ENCODE data around the gene C6orf89.
A peak's percentile ranks its signal among the peaks of the same experiment; 100 is the strongest.

The C6orf89 gene

DNA sequence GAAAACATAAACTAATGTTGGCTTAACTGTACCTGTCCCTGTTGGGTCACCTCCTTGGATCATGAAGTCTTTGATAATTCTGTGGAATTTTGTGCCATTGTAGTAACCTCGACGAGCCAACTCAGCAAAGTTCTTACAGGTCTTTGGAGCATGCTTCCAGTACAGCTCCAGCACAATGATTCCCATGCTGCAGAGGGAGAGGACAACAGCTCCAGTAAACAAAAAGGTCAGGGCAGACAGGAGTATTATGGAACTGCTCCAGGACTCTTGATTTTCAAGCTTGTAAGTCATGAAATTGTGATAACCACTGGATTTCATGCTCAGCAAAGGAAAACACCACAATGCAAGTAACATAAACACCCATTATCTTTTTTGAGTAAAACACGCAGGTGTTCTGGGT, 14.1 kb upstream of the C6orf89 start:
- H3K9ac ChIP-seq (ENCODE audit: low read depth, low read length): no peak overlapping the region
- peaks cover 58% of the 10 kb centered on the region for H3K36me3 ChIP-seq (ENCODE audit: insufficient read depth, low read length)
- H3K4me3 ChIP-seq (ENCODE audit: low read length): no peak overlapping the region
- no peak overlapping the region for H3K27ac ChIP-seq (ENCODE audit: low read depth, low read length)
- H3K27me3 ChIP-seq (ENCODE audit: insufficient read depth, low read length): no peaks in the 10 kb centered on the region
- H3K9me3 ChIP-seq (ENCODE audit: insufficient read depth, low read depth, low read length): no peaks in the 10 kb centered on the region
- H3K4me1 ChIP-seq (ENCODE audit: insufficient read depth, low read length): peaks cover 19% of the 10 kb centered on the region
- 95% methylated on average over 3 of the region's 3 CpGs for WGBS

DNA sequence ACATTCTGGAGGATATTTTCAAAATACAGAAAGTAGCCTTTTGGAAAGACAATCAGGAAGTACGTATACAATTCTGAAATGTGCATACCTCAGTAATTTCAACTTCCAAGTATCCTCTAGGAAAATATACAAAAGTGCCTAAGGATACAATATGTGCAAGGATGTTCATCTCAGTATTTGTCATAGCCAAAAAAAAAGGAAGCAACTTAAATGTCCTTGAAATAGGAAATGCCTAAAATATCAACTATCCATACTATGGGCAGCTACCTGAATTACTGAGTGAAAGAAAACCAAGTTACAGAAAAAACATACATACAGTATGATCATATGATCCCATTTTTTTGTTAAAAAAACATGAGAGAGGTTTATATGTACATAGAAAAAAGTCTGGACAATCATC, 12.6 kb upstream of the C6orf89 start:
- H3K9me3 ChIP-seq (ENCODE audit: insufficient read depth, low read depth, low read length): no peaks in the 10 kb centered on the region
- WGBS: 100% methylated on average over 1 of the region's 1 CpG
- no peak overlapping the region for H3K27ac ChIP-seq (ENCODE audit: low read depth, low read length)
- peak overlapping the region; percentile 79; the same call in 1 of the 2 replicates for H3K4me3 ChIP-seq (ENCODE audit: low read length)
- peaks cover 16% of the 10 kb centered on the region for H3K4me1 ChIP-seq (ENCODE audit: insufficient read depth, low read length)
- H3K36me3 ChIP-seq (ENCODE audit: insufficient read depth, low read length): peaks cover 49% of the 10 kb centered on the region
- no peaks in the 10 kb centered on the region for H3K27me3 ChIP-seq (ENCODE audit: insufficient read depth, low read length)
- H3K9ac ChIP-seq (ENCODE audit: low read depth, low read length): no peak overlapping the region

DNA sequence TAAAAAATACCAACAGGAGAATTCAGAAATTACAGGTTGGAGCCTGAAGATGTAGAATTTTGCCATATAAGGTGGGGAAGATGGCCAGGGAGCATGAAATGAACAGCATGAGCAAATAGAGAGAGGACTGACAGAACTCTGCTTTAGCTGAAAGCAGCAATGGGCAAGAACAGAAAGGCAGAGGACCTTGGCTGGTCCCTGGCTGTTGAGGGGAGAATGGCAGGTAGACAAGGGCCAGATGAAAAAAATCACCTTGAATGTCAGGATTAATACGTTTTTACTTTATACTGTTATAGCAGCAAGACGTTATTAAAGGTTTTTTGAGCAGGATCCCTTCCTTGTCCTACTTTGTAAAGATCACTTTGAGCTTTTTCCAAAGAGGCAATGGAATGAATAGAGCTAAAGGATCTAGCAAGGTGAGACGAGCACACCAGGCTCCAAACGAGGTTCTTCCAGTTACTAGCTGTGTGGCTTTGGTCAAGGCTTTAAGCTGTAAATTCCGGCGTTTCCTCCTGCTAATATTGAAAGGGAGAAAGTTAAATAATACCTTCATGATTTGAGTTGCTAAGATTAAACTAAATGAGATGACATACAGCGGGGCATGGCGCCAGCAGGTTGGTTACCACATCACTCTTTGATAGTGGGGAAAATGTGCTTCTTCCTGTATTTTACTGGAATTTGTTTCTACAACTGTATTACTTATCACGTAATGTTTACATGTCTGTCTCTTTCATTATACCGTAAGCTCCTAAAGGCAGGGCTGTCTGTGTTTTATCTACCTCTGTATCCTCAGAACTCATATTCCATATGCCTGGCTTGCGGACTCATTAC, 11.9 kb upstream of the C6orf89 start:
- Histone ChIP-seq H3K4me3 (ENCODE audit: low read length) (peak overlapping the region; percentile 79), H3K27ac (ENCODE audit: low read depth, low read length) (peak overlapping the region; percentile 96), H3K9me3 (ENCODE audit: insufficient read depth, low read depth, low read length) (no peaks in the 10 kb centered on the region), H3K27me3 (ENCODE audit: insufficient read depth, low read length) (peaks cover 6% of the 10 kb centered on the region; the same call in 1 of the 2 replicates), H3K9ac (ENCODE audit: low read depth, low read length) (peak overlapping the region; percentile 89), H3K36me3 (ENCODE audit: insufficient read depth, low read length) (peaks cover 41% of the 10 kb centered on the region), H3K4me1 (ENCODE audit: insufficient read depth, low read length) (peaks cover 14% of the 10 kb centered on the region)
- 26% methylated on average over 11 of the region's 11 CpGs for WGBS

DNA sequence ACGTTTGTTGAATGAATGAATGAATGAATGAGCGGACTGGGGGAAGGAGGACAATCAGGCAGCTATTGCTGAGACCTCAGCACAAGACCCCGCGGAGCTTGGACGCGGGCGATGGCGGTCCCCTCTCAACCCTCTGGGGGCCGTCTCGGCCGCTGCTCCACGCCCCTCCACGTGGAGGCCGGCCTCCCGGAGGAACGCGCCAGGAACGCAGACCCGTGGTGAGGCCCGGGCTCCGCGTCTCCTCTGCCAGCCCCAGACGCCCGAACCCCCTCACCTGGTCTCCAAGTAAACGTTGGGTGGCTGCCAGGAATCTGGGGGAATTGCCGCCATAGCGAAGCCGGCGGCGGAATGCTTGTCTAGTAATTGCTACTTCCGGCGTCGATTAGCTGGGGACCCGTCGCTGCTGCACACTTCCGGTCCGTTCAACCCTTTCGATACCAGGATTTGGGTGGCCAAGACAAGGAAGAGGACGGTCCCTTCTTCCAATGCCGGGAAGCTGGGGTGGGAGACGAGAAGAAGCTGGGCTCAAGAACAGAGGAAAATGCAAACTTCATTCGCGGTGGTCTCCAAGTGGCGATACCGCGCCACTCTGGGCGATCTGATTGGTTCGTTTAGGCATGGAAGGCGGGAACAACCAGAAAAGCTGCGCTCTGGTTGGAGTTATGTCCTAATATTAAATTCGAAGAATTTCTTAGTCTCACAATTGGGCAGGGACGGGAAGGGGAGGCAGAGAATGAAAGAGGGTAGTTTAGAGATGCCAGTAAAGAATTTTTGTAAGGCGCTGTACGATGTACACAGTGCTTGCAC, 11.1 kb upstream of the C6orf89 start, which contains the start of gene PPIL1:
Gene PPIL1 (minus strand): TSS at position 361 of the 807 bp plus-strand sequence. CDS start 31 bp downstream, at position 330.
- Histone ChIP-seq H3K27me3 (ENCODE audit: insufficient read depth, low read length) (peaks cover 6% of the 10 kb centered on the region; the same call in 1 of the 2 replicates), H3K27ac (ENCODE audit: low read depth, low read length) (peak within 1 kb of the TSS; percentile 96)
- under 1% methylated on average over 52 of the region's 54 CpGs for WGBS

DNA sequence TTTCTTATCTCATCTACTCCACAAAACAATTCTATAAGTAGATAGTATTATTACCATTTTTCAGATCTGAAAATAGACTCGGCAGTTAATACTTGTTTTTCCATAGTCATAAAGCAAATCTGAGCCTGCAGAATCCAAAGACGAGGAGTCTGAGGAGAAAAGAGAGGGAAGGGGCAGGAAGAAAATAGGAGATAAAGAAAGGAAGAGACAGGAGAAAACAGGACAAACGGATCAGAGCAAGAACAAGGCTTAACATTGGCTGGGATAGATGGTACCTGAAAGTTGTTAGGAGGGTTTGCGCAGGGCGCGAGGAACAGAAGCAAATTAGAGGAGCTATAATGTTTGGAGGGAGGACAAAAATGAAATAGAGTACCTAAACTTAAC, 10.5 kb upstream of the C6orf89 start:
- peaks cover 6% of the 10 kb centered on the region; the same call in 1 of the 2 replicates for H3K27me3 ChIP-seq (ENCODE audit: insufficient read depth, low read length)
- peaks cover 27% of the 10 kb centered on the region for H3K36me3 ChIP-seq (ENCODE audit: insufficient read depth, low read length)
- H3K9me3 ChIP-seq (ENCODE audit: insufficient read depth, low read depth, low read length): peaks cover 4% of the 10 kb centered on the region; the same call in 1 of the 2 replicates
- peak overlapping the region; percentile 89 for H3K9ac ChIP-seq (ENCODE audit: low read depth, low read length)
- WGBS: 61% methylated on average over 6 of the region's 6 CpGs
- H3K4me3 ChIP-seq (ENCODE audit: low read length): peak overlapping the region; percentile 79
- peaks cover 14% of the 10 kb centered on the region for H3K4me1 ChIP-seq (ENCODE audit: insufficient read depth, low read length)
- peak overlapping the region; percentile 96 for H3K27ac ChIP-seq (ENCODE audit: low read depth, low read length)

More for the DNA sequence above, 11.1 kb upstream of the C6orf89 start, which contains the start of gene PPIL1:
- Histone ChIP-seq H3K9me3 (ENCODE audit: insufficient read depth, low read depth, low read length) (no peaks in the 10 kb centered on the region), H3K4me3 (ENCODE audit: low read length) (peak within 1 kb of the TSS; percentile 79), H3K4me1 (ENCODE audit: insufficient read depth, low read length) (peaks cover 14% of the 10 kb centered on the region), H3K9ac (ENCODE audit: low read depth, low read length) (peak within 1 kb of the TSS; percentile 89), H3K36me3 (ENCODE audit: insufficient read depth, low read length) (peaks cover 33% of the 10 kb centered on the region)

DNA sequence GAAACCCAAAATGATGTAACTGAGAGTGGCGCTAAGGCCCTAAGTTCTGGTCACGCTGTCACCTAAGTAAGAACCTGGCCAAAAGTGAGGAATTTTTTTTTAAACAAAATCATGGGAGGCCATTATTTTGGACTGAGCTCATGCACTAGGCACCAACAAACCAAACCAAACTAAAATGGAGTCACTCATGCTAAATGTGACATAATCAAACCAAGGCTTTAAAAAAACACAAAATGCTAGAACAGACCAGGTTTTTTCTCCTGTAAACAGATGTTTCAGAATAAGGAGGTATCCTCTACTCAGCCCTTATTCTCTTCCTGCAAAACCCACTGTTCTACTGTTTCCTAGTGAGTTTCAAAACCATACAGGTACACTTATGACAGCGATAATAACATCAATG, 1.1 kb upstream of the C6orf89 start:
- Histone ChIP-seq H3K9me3 (ENCODE audit: insufficient read depth, low read depth, low read length) (peaks cover 10% of the 10 kb centered on the region), H3K9ac (ENCODE audit: low read depth, low read length) (no peak overlapping the region), H3K4me1 (ENCODE audit: insufficient read depth, low read length) (peaks cover 10% of the 10 kb centered on the region), H3K27me3 (ENCODE audit: insufficient read depth, low read length) (no peaks in the 10 kb centered on the region), H3K4me3 (ENCODE audit: low read length) (no peak overlapping the region), H3K36me3 (ENCODE audit: insufficient read depth, low read length) (no peaks in the 10 kb centered on the region), H3K27ac (ENCODE audit: low read depth, low read length) (no peak overlapping the region)
- 97% methylated on average over 3 of the region's 3 CpGs for WGBS

DNA sequence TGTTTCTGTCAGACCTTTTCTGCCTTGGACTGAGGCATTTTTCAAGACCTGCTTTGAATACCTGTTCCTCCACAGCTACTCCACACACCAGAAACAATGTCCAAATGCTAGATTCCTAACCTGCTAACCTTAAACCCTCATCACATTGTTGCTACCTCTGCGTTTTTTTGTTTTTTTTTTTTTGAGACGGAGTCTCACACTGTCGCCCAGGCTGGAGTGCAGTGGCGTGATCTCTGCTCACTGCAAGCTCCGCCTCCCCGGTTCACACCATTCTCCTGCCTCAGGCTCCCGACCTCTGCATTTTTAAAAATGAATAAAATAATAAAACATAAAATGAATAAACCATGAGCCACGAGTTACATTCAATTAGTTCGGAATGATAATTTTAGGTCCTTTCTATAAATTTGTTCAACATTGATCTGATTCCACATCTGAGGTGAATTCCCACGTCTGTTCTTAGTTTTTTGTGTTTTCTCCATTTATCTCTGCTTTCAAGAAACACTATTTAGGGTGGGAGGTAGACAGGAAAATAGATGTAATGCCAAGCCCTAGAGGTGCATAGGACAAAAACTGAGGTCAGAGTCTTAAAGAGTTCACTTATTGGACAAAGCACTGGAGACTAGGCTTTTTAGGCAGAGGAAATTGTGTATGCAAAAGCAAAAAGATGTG, 1.3 kb downstream of the C6orf89 start:
- H3K4me3 ChIP-seq (ENCODE audit: low read length): peak overlapping the region; percentile 76; the same call in 1 of the 2 replicates

DNA sequence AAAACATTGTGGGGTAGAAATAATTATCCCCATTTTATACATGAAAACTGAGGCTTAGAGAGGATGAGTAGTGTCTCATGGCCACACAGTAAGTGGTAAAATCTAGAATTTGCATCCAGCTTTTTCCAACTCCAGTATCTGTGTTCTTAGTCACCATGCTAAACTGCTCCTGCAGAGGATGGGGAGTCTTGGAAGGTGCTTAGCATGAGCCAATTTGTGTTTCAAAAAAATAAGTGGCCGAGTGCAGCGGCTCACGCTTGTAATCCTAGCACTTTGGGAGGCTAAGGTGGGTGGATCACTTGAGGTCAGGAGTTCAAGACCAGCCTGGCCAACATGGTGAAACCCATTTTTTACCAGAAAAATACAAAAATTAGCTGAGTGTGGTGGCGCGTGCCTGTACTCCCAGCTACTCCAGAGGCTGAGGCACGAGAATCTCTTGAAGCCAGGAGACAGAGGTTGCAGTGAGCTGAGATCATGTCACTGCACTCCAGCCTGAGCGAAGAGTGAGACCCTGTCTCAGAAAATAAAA, 2.4 kb downstream of the C6orf89 start:
- H3K36me3 ChIP-seq (ENCODE audit: insufficient read depth, low read length): no peaks in the 10 kb centered on the region
- no peaks in the 10 kb centered on the region for H3K9me3 ChIP-seq (ENCODE audit: insufficient read depth, low read depth, low read length)
- no peaks in the 10 kb centered on the region for H3K27me3 ChIP-seq (ENCODE audit: insufficient read depth, low read length)
- no peak overlapping the region for H3K9ac ChIP-seq (ENCODE audit: low read depth, low read length)
- 93% methylated on average over 7 of the region's 7 CpGs for WGBS
- peaks cover 10% of the 10 kb centered on the region for H3K4me1 ChIP-seq (ENCODE audit: insufficient read depth, low read length)
- no peak overlapping the region for H3K27ac ChIP-seq (ENCODE audit: low read depth, low read length)
- H3K4me3 ChIP-seq (ENCODE audit: low read length): no peak overlapping the region

More for the DNA sequence above, 1.3 kb downstream of the C6orf89 start:
- Histone ChIP-seq H3K27ac (ENCODE audit: low read depth, low read length) (no peak overlapping the region), H3K9me3 (ENCODE audit: insufficient read depth, low read depth, low read length) (no peaks in the 10 kb centered on the region), H3K9ac (ENCODE audit: low read depth, low read length) (no peak overlapping the region), H3K27me3 (ENCODE audit: insufficient read depth, low read length) (no peaks in the 10 kb centered on the region), H3K36me3 (ENCODE audit: insufficient read depth, low read length) (no peaks in the 10 kb centered on the region), H3K4me1 (ENCODE audit: insufficient read depth, low read length) (peaks cover 10% of the 10 kb centered on the region)
- 89% methylated on average over 9 of the region's 10 CpGs for WGBS

DNA sequence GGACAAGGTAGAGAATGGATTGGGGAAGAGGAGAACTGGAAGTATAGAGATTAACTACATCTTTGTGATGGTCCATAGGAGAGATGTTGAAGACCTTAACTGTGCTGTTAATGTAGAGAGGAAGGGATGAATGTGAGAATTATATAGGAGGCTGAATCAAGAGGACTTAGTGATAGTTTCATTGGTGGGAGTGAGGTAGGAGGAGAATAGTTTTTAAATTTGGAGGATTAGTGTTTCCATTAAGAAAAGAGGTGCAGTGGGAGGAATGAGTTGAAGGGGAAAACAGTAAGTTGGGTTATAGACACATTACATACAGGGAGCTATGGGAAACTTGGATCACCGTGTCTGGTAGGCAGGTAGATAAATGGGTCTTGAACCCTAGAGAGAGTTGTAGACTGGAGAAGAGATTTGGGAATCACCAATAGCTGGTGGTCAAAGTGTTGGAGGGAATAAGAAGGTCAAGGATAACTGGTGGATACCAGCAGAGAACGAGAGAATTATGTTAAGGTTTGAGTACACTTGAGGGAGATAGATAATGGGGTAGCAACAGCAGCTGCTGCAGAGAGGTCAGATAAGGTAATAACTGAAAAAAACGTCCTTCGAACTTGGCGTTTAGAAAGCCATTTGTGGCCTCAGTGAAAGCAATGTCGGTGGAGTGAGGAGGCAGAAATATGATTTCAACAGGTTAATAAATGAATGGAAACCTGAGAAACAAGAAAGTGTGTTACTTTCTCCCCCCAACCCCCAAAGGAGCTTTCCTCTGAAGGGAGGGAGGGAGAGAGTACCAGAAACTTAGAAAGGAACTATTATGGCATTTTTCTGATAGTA, 3.1 kb downstream of the C6orf89 start:
- no peak overlapping the region for H3K4me3 ChIP-seq (ENCODE audit: low read length)
- no peaks in the 10 kb centered on the region for H3K27me3 ChIP-seq (ENCODE audit: insufficient read depth, low read length)
- H3K36me3 ChIP-seq (ENCODE audit: insufficient read depth, low read length): no peaks in the 10 kb centered on the region
- no peaks in the 10 kb centered on the region for H3K9me3 ChIP-seq (ENCODE audit: insufficient read depth, low read depth, low read length)
- no peak overlapping the region for H3K27ac ChIP-seq (ENCODE audit: low read depth, low read length)
- H3K9ac ChIP-seq (ENCODE audit: low read depth, low read length): no peak overlapping the region
- WGBS: 77% methylated on average over 6 of the region's 6 CpGs
- H3K4me1 ChIP-seq (ENCODE audit: insufficient read depth, low read length): peaks cover 10% of the 10 kb centered on the region

DNA sequence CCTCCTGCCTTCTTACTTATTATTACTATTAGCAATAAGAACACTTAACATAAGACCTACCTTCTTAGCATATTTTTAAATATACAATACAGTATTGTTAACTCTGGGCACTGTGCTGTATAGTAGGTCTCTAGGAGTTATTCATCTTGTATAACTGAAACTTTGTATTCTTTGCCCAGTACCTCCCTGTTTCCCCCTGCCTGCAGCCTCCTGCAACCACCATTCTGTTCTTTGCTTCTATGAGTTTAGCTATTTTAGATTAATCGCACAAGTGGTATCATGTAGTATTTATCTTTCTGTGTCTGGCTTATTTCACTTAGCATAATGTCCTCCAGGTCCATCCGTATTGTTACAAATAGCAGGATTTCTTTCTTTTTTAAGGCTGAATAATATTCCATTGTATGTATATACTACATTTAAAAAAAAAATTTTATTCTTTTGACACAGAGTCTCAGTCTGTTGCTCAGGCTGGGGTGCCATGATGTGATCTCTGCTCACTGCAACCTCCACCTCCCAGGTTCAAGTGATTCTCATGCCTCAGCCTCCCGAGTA, 4.4 kb downstream of the C6orf89 start:
- H3K9me3 ChIP-seq (ENCODE audit: insufficient read depth, low read depth, low read length): no peaks in the 10 kb centered on the region
- no peak overlapping the region for H3K9ac ChIP-seq (ENCODE audit: low read depth, low read length)
- no peaks in the 10 kb centered on the region for H3K36me3 ChIP-seq (ENCODE audit: insufficient read depth, low read length)
- peaks cover 10% of the 10 kb centered on the region for H3K4me1 ChIP-seq (ENCODE audit: insufficient read depth, low read length)
- H3K27ac ChIP-seq (ENCODE audit: low read depth, low read length): no peak overlapping the region
- 94% methylated on average over 2 of the region's 3 CpGs for WGBS
- H3K27me3 ChIP-seq (ENCODE audit: insufficient read depth, low read length): no peaks in the 10 kb centered on the region
- no peak overlapping the region for H3K4me3 ChIP-seq (ENCODE audit: low read length)

Data from HUES64 (cell line).